G401.6 (cell line): Measurements from ENCODE around the gene ERC2.

ENCODE experiments used
- FAIRE-seq: peaks from 2 replicates; lab custom pipeline; 2012; peaks lifted over from hg19 to GRCh38; lab: Jason Lieb, UNC

ERC2 gene

DNA sequence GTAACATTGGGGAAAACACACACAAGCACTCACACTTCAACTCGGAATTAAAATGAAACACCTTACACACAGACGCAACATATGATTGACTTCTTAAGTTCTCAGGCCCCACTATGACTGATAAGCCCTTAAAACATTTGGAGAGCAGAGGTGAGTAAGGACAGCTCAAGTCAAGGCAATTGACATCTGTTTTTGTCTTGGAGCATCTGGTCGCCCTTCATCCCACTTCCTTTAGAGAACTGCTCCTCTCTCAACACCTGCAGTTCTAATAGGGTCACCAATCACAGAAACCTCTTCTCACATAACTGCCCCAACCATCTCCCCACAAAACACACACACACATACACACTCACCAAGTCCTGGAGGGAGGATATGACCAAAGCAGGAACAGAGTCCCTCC is 43.4 kb downstream of the ERC2 start:
- FAIRE-seq, result no peak

DNA sequence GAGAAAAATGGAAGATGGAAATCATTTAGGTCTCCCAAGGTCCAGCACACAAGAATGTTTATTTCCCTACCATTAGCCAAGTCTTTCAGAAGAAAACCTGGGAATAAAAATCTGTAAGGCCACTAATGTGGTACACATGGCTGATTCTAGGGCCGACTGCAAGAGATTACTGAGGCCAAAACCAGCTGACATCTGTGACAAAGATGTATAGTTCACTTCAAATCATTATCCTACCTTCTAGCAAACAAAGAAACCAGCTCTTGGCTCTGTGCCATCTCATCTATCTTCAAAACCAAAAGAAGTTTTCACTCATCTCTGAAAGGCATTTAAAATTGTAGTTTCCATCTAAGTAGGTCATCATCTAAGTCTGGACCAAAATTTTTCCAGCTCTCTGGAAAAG is 43.9 kb downstream of the ERC2 start:
- no peak for FAIRE-seq

DNA sequence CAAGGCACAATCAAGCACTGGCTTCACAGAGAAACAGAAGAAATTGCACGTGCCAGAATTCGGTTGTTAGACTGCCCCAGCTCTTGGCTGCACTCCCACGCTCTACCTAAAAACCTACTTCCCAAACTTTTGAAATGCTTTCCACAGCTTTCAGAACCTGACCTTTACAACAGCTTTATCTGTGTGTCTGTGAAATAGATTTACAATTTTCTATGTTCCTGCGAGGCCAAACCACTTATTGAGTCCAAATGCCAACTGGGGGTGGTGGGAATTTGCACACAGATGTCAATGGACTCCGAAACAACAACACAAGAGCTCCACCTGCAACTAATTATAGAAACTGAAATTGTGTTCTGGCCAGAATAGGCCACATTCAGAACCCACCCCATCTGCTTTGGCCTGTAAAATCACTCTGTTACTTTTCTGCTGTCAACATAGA is 44.6 kb downstream of the ERC2 start:
- no peak for FAIRE-seq

DNA sequence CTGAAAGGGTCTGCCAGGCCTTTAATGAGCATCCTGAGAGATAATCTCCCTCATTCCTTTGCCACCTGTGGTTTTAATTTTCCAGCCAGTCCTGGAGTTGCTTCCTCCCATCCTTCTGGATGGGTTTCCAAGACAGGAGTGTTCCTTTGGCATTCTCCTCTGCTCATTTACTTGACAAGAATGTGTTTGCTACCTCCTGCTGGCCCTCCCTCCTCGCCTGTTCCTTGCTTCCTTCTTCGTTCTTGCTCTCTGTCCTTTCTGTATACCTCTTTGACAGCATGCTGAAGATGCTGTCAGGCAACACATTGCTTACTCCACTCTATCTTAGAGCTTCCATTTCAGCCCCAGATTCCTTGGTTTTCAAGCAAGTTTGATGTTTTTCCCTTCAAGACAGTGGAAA is 46.0 kb downstream of the ERC2 start:
- FAIRE-seq, result no peak

DNA sequence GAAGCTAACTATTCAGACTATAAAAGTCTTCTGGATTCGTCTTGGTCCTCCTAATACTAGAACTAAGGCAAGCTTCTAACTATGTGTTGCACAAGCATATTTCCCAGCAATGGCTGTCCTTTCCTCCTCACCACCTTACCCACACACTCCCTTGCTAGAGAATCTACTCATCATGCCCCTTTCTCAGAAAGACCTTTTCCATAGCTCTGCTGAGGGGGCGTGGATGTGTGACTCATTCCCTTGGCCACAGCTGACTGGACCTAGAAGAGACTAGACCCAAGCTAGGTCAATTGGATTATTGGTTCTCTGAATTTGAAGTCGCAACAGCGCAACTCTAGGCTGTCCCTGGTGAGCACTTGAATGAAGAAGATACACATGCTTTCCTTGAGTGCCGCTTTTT is 47.1 kb downstream of the ERC2 start:
- FAIRE-seq, result no peak

DNA sequence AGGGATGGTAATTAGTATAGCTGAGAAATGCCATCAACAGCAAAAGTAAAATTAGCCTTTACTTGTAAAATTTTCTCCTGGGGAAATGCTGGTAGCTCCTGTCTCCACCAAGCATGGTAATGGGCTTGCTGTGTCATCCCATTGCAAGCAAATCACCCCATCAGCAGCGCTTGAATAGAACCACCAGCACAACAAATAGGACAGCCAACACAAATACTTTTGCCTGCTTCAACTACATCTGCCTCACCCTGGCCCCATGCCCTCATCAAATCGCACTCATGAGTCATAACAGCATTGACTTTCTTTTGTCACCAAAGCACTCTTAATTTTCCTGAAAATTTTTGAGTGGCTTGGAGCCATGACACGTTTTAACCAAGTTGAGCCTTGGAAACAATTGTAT is 52.6 kb downstream of the ERC2 start:
- no peak for FAIRE-seq

DNA sequence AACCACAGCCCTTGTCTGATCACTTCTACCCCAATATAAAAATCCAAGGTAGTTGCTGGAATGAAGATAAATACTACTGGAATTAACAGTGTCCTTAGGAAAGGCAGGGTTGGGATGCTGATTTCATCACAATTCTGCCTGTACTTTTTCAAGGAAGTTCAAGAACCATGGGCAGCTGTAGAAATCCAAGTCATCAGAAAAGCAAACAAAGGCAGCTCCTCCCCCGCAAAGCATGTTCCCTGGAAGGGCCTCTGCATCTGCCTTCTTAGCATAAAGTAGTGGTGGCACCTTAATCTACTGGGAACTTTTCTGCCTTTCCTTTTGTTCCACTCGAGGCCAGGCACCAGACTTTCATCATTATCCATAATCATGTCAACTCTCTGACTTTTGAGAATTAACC is 54.4 kb downstream of the ERC2 start:
- FAIRE-seq, result no peak

DNA sequence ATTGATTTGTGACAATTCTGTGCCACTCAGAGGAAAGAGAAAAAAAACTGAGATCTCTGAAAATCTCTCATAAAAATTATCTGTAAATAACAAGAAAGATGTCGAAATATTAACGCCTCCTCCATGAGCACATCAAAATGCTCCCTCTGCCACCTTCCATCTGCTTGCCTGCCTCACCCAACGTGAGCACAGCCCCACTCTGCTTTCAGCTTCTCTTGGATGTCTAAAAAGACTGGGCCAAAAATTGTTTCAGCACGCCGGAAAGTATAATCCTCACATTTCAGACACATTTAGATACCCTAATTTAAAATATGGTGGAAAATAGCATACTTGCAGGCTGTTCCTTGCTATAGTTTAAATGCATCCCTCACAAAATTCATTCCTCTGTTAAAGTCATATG is 57.1 kb downstream of the ERC2 start:
- FAIRE-seq, result no peak

DNA sequence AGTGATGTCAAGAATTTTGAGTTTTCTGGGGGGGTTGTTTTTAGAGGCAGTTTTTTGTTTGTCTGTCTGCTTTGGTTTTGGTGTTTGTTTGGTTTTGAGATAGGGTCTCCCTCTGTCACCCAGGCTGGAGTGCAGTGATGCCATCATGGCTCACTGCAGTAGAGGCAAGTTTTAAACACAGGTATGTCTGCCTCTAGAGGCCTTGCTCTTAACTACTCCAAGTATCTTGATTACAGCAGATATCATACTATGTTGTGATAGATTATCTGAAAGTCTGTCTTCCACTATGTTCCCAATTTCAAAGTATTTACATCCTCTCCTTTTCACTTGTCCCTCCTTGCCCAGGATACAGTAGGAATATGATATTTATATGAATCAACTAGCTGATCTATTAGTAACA is 57.7 kb downstream of the ERC2 start:
- FAIRE-seq, result no peak

DNA sequence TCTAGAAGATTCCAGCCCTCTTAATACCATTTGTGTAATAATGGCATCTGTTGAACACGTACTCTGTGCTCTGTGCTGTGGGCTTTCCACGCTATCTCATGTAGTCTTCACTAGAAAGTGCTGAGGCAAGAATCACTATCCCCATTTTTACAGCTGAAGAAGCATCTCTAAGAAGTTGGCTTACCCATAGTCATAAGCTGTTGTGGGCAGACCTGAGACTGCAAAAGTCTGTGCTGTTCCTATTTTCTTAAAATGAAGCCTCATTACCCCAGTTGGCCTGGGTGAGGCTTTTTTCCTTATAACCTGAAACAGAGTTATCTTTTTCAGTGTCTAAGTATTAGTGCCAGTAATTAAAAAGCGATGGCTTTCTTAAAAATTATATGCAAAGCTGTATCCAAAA is 58.5 kb downstream of the ERC2 start:
- FAIRE-seq, result no peak

DNA sequence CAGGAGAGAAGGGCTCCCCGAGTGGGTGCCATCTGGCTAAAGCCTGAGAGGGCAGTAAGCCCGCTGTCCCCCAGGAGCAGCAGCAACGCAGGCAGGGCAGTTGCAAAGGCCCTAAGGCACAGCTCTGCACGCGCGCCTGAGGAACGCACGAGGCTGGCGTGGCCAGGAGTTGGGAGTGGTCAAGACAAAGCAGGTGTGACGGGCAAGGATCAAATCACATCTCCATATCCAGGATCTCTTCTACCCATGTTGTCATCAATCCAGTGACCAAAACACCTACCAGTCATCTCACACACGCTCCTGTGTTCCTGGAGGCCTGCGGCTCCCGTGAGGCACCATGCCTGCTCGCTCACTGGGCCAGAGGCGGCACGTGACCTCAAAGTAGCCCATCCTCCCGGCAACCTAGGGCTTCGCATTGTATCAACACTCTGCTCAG is 59.5 kb downstream of the ERC2 start:
- no peak for FAIRE-seq

DNA sequence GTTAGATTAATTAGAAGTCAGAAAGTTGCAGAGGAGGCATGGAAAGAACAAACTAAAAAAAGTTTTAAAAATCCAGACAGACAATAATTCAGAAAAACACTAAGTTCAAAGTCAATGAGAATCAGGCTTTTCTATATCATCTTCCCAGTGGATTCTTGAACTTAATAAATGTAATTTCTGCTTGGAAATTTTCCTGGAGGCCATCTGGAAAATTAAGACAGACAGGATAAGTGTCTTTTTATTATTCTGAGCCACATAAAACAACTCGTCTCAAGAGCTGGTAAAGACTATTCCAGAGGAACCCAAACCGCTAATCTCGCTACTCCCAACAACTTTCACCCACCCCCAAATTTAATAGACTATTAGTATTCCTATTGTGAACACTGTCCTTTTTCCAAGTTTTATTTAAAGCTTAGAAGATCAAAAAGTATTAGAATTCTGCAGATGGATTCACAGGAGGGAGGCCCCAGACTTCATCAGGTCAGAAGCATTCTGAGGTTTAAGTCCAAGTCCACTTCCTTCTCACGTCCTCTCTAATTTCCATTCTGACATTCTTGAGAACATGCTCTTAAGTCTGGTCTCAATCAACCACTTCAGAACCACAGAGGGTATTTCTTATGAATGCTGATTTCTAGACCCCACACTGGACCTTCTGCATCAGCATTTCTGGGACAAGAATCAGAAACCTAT is 61.3 kb downstream of the ERC2 start:
- peak; percentile 13 for FAIRE-seq

DNA sequence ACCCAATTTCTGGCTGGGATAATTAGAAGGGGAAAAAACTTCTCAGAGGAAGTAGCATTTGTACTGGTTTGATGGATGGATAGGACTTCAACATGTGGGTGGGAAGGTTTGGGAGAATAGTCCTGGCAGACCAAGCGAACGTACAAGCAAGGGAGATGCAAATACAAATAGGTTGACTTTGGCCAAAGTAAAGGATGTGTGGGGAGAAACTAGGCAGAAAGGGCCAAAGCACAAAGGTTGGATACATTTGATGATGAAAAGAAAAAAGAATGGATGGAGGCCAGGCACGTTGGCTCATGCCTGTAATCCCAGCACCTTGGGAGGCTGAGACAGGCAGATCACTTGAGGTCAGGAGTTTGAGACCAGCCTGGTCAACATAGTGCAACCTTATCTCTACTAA is 63.4 kb downstream of the ERC2 start:
- no peak for FAIRE-seq

DNA sequence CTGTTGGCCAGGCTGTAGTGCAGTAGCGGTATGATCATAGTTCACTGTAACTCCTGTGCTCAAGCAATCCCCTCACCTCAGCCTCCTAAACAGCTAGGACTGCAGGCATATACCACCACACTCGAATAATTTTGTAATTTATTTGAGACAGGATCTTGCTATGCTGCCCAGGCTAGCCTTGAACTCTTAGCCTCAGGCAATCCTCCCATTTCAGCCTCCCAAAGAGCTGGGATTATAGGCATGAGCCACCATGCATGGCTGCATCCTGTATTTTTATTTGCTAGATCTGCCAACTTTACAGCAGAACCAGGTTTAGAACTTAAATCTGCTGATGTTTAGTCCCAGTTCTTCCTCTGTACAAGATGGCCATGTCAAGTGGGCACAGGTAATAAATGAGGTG is 69.6 kb downstream of the ERC2 start:
- FAIRE-seq, result no peak

DNA sequence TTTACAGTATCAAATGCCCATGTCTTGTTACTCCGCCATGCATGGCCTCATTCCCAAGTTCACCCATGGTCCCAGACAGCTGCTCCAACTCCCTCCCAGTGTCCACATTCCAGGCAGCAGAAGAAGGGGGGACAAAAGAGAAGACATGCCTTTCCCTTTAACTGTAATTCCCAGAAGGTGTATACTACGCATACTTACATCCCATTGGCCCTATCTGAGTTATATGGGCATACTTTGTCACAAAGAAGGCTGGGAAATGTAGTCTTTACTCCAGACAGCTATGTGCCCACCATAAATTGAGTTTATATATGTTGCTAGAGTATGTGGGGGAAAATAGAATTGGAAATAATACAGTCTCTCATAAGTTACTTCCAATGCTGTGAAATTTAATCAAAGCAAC is 70.5 kb downstream of the ERC2 start:
- FAIRE-seq, result no peak

DNA sequence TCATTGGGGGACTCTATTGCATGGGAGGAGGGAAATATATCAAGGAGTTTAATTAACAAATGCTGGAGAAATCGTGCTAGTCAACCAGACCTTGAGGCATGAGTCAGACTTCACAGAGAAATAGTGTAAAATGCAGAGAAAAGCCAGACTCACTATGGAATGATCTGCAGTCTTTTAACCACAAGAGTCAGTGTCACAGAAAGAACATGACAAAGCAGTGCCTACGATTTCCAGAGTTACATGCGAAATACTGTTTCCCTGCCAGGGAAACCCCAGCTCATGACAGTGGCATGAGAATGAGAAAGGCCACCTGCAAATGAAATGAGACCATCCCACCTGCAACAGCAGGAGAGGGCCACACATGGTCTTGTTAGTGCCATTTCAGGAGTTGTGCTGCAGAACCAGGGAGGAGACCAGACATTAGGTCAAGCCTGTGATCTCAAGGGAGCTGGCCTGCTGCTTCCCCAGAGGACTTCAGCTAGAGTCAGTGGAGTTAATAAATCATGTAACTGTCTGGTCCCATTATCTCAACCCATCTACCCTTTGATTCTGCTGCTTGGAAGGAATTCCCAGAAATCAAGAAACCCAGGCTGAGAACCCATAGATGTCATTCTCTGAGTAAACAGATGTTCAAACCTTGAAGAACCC is 79.0 kb downstream of the ERC2 start:
- FAIRE-seq, result no peak

DNA sequence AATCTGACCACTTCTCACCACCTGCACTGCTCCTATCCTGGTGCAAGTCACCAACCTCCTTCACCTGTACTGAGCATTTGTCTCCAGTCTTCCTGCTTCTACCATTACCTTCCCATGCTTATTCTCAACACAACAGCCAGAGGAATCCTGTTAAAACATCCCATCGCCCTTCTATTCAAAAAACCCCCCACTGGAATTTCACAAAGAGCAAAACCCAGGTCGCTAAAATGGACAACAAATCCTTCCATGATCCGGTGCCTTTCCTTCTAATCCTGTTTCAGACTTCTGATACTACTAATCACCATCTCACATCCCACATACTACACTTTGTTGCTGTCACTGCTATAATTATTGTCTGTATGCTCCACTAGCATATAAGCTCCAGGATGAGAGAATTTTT is 85.2 kb downstream of the ERC2 start:
- FAIRE-seq, result no peak

DNA sequence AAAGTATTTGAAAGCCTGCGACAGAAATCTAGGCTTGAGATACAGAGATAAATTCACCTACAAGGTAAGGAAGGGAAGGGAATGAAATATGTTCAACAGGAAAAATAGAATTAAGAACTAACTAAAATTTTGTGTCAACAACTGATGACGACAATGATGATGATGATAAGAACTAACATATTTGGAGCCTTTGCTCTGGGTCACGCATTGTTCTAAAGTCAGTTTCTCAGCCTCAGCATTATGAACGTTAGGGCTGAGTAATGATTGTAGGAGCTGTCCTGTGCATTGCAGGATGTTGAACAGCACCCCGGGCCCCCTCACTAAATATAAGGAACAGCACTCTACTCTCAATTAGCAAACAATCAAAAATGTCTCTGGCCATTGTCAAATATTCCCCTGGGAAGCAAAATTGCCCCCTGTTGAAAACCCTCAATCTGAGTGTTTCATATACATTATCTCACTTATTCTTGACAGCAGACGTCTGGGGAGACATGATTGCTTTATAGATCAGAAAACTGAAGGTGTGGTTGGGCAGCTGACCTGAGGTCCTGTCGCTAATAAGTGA is 88.5 kb downstream of the ERC2 start:
- FAIRE-seq, result no peak

DNA sequence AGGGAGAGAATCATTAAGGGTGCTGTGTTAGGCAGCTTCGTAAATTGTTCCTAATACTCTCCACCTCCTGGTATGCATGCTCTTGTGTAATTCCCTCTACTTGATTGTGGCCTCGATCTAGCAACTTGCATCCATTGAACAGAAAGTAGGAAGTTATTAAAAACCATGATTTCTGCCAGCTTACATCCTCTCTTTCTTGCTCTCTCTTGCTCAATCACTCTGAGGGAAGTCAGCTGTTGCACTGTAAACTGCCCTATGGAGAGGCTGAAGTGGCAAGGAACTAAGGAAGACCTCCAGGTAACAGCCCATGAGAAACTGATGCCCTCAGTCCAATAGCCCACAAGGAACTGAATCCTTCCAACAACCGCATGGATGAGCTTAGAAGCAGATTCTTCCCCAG is 92.6 kb downstream of the ERC2 start:
- no peak for FAIRE-seq

DNA sequence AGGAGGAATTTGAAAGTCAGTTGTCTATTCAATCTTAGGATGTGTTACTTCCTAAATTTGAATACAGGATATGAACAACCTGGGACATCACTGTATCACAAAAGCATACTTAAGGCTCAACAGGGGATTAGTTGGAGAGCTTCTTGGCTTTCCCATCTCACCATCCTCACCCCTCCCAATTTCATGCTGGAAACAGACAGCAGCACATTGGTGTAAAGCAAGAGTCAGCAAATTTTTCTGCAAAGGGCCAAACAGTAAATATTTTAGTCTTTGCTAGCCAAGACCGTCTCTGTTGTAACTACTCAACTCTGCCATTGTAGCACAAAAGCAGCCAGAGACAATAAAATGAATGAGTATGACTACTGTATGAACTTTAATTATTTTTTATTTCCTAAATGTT is 94.9 kb downstream of the ERC2 start:
- FAIRE-seq, result no peak

DNA sequence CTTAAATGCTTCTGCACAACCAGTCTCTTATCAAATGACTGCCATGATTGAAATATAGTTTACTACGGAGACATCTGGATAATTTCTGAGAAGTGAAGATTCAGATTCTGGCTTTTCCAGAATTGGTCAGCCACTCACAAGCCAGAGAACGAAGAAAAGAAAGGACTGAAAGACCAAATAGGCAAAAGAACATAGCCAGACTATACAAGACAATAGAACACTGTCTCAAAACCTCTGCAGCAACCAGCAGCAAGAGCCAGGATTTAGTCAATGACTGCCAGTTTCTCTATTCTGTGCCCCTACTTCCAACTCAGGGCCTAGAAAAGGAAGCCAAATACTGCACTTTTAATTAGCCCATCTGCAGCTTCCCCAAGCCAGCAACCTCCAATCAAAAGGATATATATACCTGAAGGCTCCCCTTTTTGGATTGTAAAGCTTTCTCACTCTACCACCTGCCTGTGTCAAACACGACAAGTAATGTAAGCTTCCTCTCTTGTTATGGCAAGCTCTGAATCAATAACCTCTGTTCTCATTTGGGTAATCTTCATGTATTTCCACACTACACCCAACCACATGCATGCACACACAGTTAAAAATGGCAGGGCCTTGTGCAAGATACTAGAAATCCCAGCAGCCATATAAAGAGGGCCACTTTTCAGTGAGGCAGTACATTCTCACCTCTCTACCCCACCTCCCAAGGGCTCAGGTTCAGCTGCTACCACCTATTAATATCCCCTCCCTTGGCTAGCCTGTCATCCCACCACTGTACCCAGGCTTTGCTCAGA is 97.1 kb downstream of the ERC2 start:
- FAIRE-seq, result no peak

DNA sequence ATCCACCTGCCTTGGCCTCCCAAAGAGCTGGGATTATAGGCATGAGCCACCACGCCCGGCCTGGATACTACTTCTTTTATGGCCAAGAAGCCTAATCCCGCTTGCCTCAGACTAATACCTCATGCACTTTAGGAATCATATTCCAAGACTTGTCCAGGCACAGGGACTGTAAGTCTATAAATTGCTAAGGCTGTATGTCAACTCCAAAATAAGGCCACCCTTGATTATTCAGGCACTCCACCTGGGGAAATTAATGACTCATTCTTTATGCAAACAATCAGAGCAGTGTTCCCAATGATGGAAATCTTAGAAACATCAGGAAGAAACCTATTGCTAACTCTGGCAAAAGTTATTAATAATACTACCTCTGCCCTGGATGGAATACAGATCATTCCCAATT is 98.4 kb downstream of the ERC2 start:
- no peak for FAIRE-seq

DNA sequence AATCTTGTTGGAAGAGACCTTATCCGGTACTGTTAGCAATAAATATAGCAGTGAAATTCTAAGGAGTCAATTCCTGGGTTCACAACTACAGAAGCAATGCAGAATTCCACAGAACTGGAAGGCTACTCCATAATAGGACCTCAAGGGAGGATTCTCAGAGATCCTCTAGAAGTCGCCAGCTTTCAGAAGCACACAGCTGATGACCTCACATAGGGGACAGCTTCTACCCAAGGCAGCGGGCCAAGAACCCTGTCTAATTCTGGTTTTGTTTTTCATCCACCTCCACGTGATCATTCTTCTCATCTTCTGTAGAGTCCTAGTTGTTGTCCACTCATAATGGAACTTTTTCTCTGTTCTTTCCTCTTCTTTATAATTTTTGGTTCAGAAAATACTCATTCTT is 99.4 kb downstream of the ERC2 start:
- no peak for FAIRE-seq
